HFFc6 (cell line): ENCODE results near the gene KRTAP6-3. TPM values are rescaled to one million over a fixed set of nuclear protein-coding genes. Genes with fewer than 3 reads are reported as not detected.

Experiments used
- DNase-seq: peaks from one replicate; pipeline ENCODE4 v3.0.0-alpha.2; 2018
- H3K27ac Mint-ChIP-seq: 2 replicates; pipeline ENCODE4 v1.8.0; 2020; ENCODE audit warnings: mild to moderate bottlenecking, mixed read lengths
- H3K27me3 Mint-ChIP-seq: 2 replicates; pipeline ENCODE4 v1.8.0; 2021; ENCODE audit warnings: mild to moderate bottlenecking, moderate library complexity, mixed read lengths; ENCODE audit not compliant: insufficient read depth
- H3K36me3 Mint-ChIP-seq: 2 replicates; pipeline ENCODE4 v1.8.0; 2021; ENCODE audit warnings: low read depth, mixed read lengths
- H3K4me1 Mint-ChIP-seq: 2 replicates; pipeline ENCODE4 v1.8.0; 2020; ENCODE audit warnings: low read depth, mixed read lengths
- H3K4me3 Mint-ChIP-seq: 2 replicates; pipeline ENCODE4 v1.8.0; 2020; ENCODE audit warnings: mild to moderate bottlenecking, moderate library complexity, mixed read lengths
- H3K9me3 Mint-ChIP-seq: 2 replicates; pipeline ENCODE4 v1.8.0; 2020; ENCODE audit warnings: mild to moderate bottlenecking, mixed read lengths
- CTCF ChIP-seq: fragments of 200-600 bp; sonication (generic); IDR thresholded peaks from 2 replicates; pipeline ENCODE4 v1.5.0; 2021; ENCODE audit warnings: antibody characterized with exemption, mild to moderate bottlenecking
- total RNA-seq, 6 experiments: library from RNA; stranded (reverse); fragmentation: NEBNext Ultra II Directional; extraction: Animal tissue kit (Norgen Biotek cat#: 25700); gene quantifications; 2 replicates in 1 of 6; 3 replicates in 5 of 6; pipeline ENCODE4 v1.2.3, GENCODE V29; 2021

The KRTAP6-3 gene
- total RNA-seq, 6 experiments from 2014 or later = not detected

GRCh38 chr21:30620522-30620921 is 28.3 kb downstream of the KRTAP6-3 start, which contains the start of gene KRTAP20-4:
TSS of gene KRTAP20-4 (plus strand) at chr21:30620627.
- peaks cover 64% of the 10 kb centered on the region for H3K9me3 Mint-ChIP-seq
- no peaks in the 10 kb centered on the region for H3K27me3 Mint-ChIP-seq
- H3K36me3 Mint-ChIP-seq = peaks cover 4% of the 10 kb centered on the region; the same call in 1 of the 2 replicates
- TF ChIP-seq CTCF = no peak
- DNase-seq = no peak
- no peaks in the 10 kb centered on the region for H3K4me1 Mint-ChIP-seq
- H3K4me3 Mint-ChIP-seq = no peak within 1 kb of the TSS
- no peak within 1 kb of the TSS for H3K27ac Mint-ChIP-seq

GRCh38 chr21:30623362-30623761 is 31.1 kb downstream of the KRTAP6-3 start:
- H3K27me3 Mint-ChIP-seq = no peaks in the 10 kb centered on the region
- peaks cover 54% of the 10 kb centered on the region for H3K9me3 Mint-ChIP-seq
- no peaks in the 10 kb centered on the region for H3K4me1 Mint-ChIP-seq
- no peak overlapping the region for H3K27ac Mint-ChIP-seq
- peaks cover 4% of the 10 kb centered on the region for H3K36me3 Mint-ChIP-seq
- no peak for DNase-seq
- H3K4me3 Mint-ChIP-seq = no peak overlapping the region
- TF ChIP-seq CTCF = no peak

- Mint-ChIP-seq H3K27ac (no peak overlapping the region), H3K36me3 (peaks cover 4% of the 10 kb centered on the region), H3K4me3 (no peak overlapping the region), H3K27me3 (no peaks in the 10 kb centered on the region), H3K4me1 (no peaks in the 10 kb centered on the region), H3K9me3 (peaks cover 61% of the 10 kb centered on the region)
- DNase-seq = no peak
- no peak for TF ChIP-seq CTCF
Observed at GRCh38 chr21:30625449-30626165, 33.4 kb downstream of the KRTAP6-3 start.

GRCh38 chr21:30628109-30628508 is 35.9 kb downstream of the KRTAP6-3 start:
- TF ChIP-seq CTCF = no peak
- Mint-ChIP-seq H3K36me3 (peaks cover 12% of the 10 kb centered on the region), H3K27ac (no peak overlapping the region), H3K9me3 (peaks cover 69% of the 10 kb centered on the region), H3K4me1 (no peaks in the 10 kb centered on the region), H3K4me3 (no peak overlapping the region), H3K27me3 (peaks cover 1% of the 10 kb centered on the region; the same call in 1 of the 2 replicates)
- DNase-seq = no peak

- H3K9me3 Mint-ChIP-seq = peaks cover 65% of the 10 kb centered on the region
- no peak for DNase-seq
- TF ChIP-seq CTCF = no peak
- no peak overlapping the region for H3K4me3 Mint-ChIP-seq
- H3K4me1 Mint-ChIP-seq = no peaks in the 10 kb centered on the region
- no peak overlapping the region for H3K27ac Mint-ChIP-seq
- H3K27me3 Mint-ChIP-seq = peaks cover 1% of the 10 kb centered on the region; the same call in 1 of the 2 replicates
- peaks cover 11% of the 10 kb centered on the region for H3K36me3 Mint-ChIP-seq
Observed at GRCh38 chr21:30629200-30629599, 37.0 kb downstream of the KRTAP6-3 start.
